ENCODE measurements around the gene CHCHD6. TPM values are rescaled to one million over a fixed set of nuclear protein-coding genes. Genes with fewer than 3 reads are reported as not detected.

Gene CHCHD6
- total RNA-seq, 1 experiment from 2014 or later, result 36.3 TPM

DNA sequence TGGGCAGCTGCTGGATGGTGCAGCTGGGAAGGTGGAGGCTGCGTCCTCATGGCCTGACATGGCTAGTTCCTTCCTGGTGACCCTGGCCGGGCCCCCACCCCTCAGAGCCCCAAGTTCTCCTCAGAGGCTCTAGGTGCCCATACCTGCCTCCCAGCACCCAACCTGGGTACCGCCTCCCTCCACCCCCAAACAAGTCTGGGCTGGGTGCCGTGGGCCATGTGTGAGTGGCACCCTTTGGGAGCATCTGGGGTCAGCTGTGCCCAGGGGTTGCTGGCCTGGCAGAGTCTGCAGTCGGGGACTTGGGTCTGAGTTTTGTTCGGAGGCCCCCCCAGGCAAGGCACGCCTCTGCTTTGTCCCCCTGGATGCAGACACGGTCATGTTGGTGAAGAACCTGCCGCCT is 289.4 kb downstream of the CHCHD6 start:
- no peaks in the 10 kb centered on the region for H3K9me2 ChIP-seq (ENCODE audit: insufficient read depth)
- H4K20me1 ChIP-seq (ENCODE audit: insufficient read depth), result no peaks in the 10 kb centered on the region
- H3K36me3 ChIP-seq (ENCODE audit: control insufficient read depth in 1 of 2, insufficient read depth in 2 of 2, low read length in 2 of 2), result peaks cover 0 to 10% of the 10 kb centered on the region in 2 experiments; a peak in 2 of 4 replicates
- no peak for ATAC-seq
- no peak overlapping the region for H3K4me3 ChIP-seq (replicated peaks in 1 of 2; ENCODE audit: low read depth in 1 of 2, low read length in 2 of 2)
- no peak overlapping the region for H3K27ac ChIP-seq (ENCODE audit: low read depth, low read length)
- ChIA-PET RAD21 (ENCODE audit: low non-redundant PET in 1 of 2, low total read pairs in 2 of 2, uncharacterized antibody in 2 of 2, unreplicated experiment in 2 of 2) (no interaction called here), CTCF (no interaction called here), POLR2A (no interaction called here)
- no peak overlapping the region for H3K4me2 ChIP-seq (ENCODE audit: low read length)
- H2AFZ ChIP-seq (ENCODE audit: low read depth, low read length, poor library complexity, severe bottlenecking), result no peak overlapping the region
- H3K4me1 ChIP-seq (ENCODE audit: control insufficient read depth in 1 of 2, insufficient read depth in 2 of 2, low read length in 2 of 2), result no peaks in the 10 kb centered on the region
- peaks cover 52% of the 10 kb centered on the region; the same call in 1 of the 2 replicates for H3K79me2 ChIP-seq (ENCODE audit: insufficient read depth, low read length)
- no peaks in the 10 kb centered on the region for H3K9me3 ChIP-seq (ENCODE audit: control insufficient read depth in 1 of 2, insufficient read depth in 1 of 2, low read depth in 1 of 2, low read length in 2 of 2)
- TF ChIP-seq, protein P1, sequence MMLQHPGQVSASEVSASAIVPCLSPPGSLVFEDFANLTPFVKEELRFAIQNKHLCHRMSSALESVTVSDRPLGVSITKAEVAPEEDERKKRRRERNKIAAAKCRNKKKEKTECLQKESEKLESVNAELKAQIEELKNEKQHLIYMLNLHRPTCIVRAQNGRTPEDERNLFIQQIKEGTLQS (IDR thresholded peaks at IDR 0.05), result no peak
- TF ChIP-seq EZH2phosphoT487 (IDR thresholded peaks at IDR 0.05; ENCODE audit: borderline replicate concordance) (no peak), EZH2 (IDR thresholded peaks at IDR 0.05) (no peak), POLR2AphosphoS5 (IDR thresholded peaks at IDR 0.05; ENCODE audit: low read depth, low read length) (no peak), EGR1 (IDR thresholded peaks at IDR 0.05; ENCODE audit: low read depth) (no peak), JUND (IDR thresholded peaks at IDR 0.05) (no peak), ZFX (IDR thresholded peaks at IDR 0.05) (no peak), ELF1 (IDR thresholded peaks at IDR 0.05; ENCODE audit: borderline replicate concordance, low read depth) (no peak)
- TF ChIP-seq, protein P2, sequence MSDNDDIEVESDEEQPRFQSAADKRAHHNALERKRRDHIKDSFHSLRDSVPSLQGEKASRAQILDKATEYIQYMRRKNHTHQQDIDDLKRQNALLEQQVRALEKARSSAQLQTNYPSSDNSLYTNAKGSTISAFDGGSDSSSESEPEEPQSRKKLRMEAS (IDR thresholded peaks at IDR 0.05), result no peak
- no peak for DNase-seq (ENCODE audit: low read depth, low spot score)
- BruUV-seq (replicated peaks), result no TSS peak
- H3K27me3 ChIP-seq (ENCODE audit: insufficient read depth, low read length), result no peaks in the 10 kb centered on the region
- intact Hi-C loops (cut with micrococcal nuclease), result no loop called here
- H3K9ac ChIP-seq (ENCODE audit: low read length), result no peak overlapping the region

DNA sequence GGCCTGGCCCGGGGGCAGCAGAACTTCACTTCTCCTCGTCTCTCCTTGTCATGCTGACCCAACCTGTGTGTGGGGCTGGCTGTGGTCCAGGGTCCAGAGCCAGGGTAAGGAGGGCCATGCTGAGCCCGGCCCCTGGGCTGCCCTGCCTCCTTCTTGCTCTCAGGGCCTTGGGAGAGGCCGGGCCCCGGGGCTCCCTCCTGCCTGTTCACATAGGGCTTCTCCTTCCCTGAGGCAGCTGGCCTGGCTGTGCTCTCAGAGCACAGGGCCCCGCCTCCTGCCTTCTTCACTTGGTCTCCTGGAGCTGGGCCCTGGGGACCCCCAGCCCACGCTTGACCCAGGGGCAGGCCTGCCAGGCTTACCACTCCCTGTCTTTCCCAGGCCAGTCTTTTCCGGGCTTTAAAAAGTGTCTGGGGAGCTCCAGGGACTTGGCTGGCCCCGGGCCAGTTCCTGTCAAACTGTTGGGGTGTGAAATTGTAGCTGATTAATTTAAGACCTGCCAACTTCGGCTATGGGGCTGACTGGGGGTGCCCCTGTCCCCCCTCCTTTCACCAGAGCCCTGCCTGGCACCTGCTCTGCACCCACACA is 290.7 kb downstream of the CHCHD6 start:
- no peak overlapping the region for H3K9ac ChIP-seq (ENCODE audit: low read length)
- peaks cover 51% of the 10 kb centered on the region; the same call in 1 of the 2 replicates for H3K79me2 ChIP-seq (ENCODE audit: insufficient read depth, low read length)
- no peaks in the 10 kb centered on the region for H3K9me3 ChIP-seq (ENCODE audit: control insufficient read depth in 1 of 2, insufficient read depth in 1 of 2, low read depth in 1 of 2, low read length in 2 of 2)
- no peaks in the 10 kb centered on the region for H3K4me1 ChIP-seq (ENCODE audit: control insufficient read depth in 1 of 2, insufficient read depth in 2 of 2, low read length in 2 of 2)
- ChIA-PET POLR2A (no interaction called here), RAD21 (ENCODE audit: low non-redundant PET in 1 of 2, low total read pairs in 2 of 2, uncharacterized antibody in 2 of 2, unreplicated experiment in 2 of 2) (no interaction called here), CTCF (interaction anchor here (2.1 kb wide), 1 partner anchor 12 kb away, joined by 6 read pairs; the partner anchor contains the start of gene PLXNA1)
- no peaks in the 10 kb centered on the region for H4K20me1 ChIP-seq (ENCODE audit: insufficient read depth)
- H2AFZ ChIP-seq (ENCODE audit: low read depth, low read length, poor library complexity, severe bottlenecking), result no peak overlapping the region
- no peaks in the 10 kb centered on the region for H3K9me2 ChIP-seq (ENCODE audit: insufficient read depth)
- intact Hi-C loops (cut with micrococcal nuclease), result no loop called here
- no peaks in the 10 kb centered on the region for H3K27me3 ChIP-seq (ENCODE audit: insufficient read depth, low read length)
- H3K27ac ChIP-seq (ENCODE audit: low read depth, low read length), result no peak overlapping the region
- no peak overlapping the region for H3K4me2 ChIP-seq (ENCODE audit: low read length)
- TF ChIP-seq ZNF274 (IDR thresholded peaks at IDR 0.05; ENCODE audit: low read depth, low read length) (no peak), SIN3A (IDR thresholded peaks at IDR 0.05; ENCODE audit: low read depth) (no peak)
- TF ChIP-seq, protein P2 (IDR thresholded peaks at IDR 0.05), result no peak
- no TSS peak for BruUV-seq (replicated peaks)
- DNase-seq (ENCODE audit: low read depth, low spot score) (no peak), ATAC-seq (no peak)
- H3K4me3 ChIP-seq (replicated peaks in 1 of 2; ENCODE audit: low read depth in 1 of 2, low read length in 2 of 2), result no peak overlapping the region
- H3K36me3 ChIP-seq (ENCODE audit: control insufficient read depth in 1 of 2, insufficient read depth in 2 of 2, low read length in 2 of 2), result peaks cover 0 to 9% of the 10 kb centered on the region in 2 experiments; a peak in 2 of 4 replicates

Data from HCT116 (cell line).